GM12875 (cell line): ENCODE results near the gene SYT12.
"Not testable (repeated sequence)": the region's sequence is repeated elsewhere in the genome, so short reads cannot be mapped to it uniquely, and the experiment has no call there.

Experiments
- H3K4me3 ChIP-seq: one replicate; pipeline ENCODE4 v1.5.1; 2011; ENCODE audit warnings: low read depth, low read length, control low read depth
- TF ChIP-seq, protein P1 (sequence below): IDR thresholded peaks from 2 replicates; pipeline ENCODE4 v1.5.1; 2011; ENCODE audit warnings: low read depth, mild to moderate bottlenecking, control low read depth, inconsistent platforms, low read length, moderate library complexity, borderline replicate concordance; ENCODE audit not compliant: insufficient read depth

The SYT12 gene

DNA sequence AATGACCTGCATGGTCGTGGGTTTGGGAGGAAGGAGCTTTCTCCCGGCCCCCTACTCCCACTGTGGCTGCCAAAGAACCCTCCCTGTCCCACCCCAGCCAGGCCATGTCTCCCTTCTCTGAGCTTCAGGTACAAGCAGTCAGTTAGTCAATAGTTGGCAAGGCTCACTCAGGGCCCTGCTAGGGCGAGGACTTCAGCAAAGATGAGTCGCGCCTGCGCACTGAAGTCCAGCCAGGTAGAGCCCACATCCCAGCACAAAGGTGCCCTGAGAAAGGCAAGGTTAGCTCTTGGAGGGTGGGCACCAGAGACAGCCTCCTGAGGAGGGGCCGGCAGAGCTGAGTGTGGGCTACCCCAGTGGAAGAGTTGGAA lies 36.8 kb upstream of the SYT12 start:
- no peak overlapping the region for H3K4me3 ChIP-seq
- TF ChIP-seq, protein P1, sequence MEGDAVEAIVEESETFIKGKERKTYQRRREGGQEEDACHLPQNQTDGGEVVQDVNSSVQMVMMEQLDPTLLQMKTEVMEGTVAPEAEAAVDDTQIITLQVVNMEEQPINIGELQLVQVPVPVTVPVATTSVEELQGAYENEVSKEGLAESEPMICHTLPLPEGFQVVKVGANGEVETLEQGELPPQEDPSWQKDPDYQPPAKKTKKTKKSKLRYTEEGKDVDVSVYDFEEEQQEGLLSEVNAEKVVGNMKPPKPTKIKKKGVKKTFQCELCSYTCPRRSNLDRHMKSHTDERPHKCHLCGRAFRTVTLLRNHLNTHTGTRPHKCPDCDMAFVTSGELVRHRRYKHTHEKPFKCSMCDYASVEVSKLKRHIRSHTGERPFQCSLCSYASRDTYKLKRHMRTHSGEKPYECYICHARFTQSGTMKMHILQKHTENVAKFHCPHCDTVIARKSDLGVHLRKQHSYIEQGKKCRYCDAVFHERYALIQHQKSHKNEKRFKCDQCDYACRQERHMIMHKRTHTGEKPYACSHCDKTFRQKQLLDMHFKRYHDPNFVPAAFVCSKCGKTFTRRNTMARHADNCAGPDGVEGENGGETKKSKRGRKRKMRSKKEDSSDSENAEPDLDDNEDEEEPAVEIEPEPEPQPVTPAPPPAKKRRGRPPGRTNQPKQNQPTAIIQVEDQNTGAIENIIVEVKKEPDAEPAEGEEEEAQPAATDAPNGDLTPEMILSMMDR, result no peak

DNA sequence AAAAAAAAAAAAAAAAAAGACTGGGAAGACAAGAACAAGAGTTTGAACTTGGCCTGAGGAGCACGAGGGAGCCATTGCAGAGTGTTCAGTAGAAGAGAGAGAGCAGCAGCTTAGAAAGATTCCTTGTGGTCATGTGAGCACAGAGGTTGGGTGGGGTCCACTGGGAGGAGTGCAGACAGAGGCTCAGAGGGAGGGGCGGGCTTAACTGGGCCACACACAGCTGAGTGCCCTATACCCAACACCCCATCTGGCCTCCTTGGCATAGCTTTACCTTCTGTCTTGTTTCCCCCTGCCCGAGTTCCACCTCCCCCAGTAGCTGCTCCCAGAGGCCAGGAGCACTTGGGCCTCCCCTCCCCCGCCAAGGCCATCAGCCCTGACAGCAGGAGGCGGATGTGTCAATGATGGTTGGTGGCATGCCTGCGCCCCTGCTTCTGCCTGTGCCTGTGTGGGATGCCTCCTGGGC lies 35.7 kb upstream of the SYT12 start:
- TF ChIP-seq, protein P1, result no peak
- no peak overlapping the region for H3K4me3 ChIP-seq

DNA sequence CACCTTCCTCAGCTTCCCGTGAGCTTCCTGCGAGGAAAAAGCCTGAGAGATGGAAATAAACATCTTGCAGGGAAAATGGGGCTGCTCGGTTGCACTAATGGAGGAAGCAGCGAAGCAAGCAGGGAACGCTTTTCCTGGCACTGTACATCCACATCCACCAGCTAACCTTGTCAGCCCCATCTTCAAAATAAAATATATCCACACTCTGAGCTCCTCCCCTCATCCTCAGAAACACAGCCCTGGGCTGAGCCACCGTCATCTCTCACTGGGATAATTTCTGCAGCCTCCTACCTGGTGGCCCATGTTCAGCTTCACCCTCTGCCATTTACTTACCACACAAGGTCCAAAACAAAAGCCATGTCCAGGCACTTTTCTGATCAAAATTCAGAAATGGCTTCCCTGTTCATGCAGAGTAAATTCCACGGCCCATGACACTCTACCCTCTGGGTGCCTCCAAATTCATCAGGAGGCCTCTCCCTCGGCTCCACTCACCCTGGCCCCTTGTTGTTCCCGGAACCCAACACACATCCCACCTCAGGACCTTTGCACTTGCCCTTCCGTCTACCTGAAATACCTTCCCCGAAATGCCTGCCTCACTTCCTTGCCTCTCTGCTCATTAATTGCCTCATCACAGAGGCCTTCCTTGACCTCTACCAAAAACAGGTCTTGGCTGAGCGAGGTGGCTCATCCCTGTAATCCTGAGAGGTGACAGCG lies 34.9 kb upstream of the SYT12 start:
- H3K4me3 ChIP-seq, result no peak overlapping the region
- TF ChIP-seq, protein P1, result no peak

DNA sequence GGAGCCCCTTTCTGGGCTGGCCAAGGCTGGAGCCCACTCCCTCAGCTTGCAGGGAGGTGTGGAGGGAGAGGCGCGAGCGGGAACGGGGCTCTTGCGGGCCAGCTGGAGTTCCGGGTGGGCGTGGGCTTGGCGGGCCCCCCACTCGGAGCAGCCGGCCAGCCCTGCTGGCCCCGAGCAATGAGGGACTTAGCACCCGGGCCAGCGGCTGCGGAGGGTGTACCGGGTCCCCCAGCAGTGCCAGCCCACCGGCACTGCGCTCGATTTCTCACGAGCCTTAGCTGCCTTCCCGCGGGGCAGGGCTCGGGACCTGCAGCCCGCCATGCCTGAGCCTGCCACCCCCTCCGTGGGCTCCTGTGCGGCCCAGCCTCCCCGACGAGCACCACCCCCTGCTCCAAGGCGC lies 34.2 kb upstream of the SYT12 start:
- not testable (repeated sequence) for H3K4me3 ChIP-seq

DNA sequence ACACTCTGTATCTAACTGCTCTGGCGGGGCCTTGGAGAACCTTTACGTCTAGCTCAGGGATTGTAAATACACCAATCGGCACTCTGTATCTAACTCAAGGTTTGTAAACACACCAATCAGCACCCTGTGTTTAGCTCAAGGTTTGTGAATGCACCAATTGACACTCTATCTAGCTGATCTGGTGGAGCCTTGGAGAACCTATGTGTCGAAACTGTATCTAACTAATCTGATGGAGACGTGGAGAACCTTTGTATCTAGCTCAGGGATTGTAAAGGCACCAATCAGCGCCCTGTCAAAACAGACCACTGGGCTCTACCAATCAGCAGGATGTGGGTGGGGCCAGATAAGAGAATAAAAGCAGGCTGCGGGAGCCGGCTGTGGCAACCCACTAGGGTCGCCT lies 33.6 kb upstream of the SYT12 start:
- H3K4me3 ChIP-seq, result not testable (repeated sequence)

DNA sequence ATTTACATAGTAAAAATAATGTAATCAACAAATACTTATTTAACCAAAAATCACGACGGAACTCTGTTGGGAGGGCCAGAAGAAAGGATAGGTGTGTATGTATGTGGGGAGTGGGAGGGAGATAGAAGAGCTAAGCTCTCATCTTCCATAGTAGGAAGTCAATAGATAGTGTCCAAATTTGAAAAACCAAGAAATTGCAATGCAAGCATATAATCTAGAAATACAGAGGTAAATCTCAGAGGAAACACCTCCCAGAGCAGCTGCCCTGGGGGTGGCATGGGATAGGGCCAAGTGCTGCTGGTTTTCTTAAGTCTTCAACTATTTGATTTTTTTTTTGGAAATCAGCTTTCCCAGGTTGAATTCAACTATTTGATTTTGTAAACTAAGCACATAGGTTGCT lies 30.9 kb upstream of the SYT12 start:
- TF ChIP-seq, protein P1, result no peak
- no peak overlapping the region for H3K4me3 ChIP-seq

DNA sequence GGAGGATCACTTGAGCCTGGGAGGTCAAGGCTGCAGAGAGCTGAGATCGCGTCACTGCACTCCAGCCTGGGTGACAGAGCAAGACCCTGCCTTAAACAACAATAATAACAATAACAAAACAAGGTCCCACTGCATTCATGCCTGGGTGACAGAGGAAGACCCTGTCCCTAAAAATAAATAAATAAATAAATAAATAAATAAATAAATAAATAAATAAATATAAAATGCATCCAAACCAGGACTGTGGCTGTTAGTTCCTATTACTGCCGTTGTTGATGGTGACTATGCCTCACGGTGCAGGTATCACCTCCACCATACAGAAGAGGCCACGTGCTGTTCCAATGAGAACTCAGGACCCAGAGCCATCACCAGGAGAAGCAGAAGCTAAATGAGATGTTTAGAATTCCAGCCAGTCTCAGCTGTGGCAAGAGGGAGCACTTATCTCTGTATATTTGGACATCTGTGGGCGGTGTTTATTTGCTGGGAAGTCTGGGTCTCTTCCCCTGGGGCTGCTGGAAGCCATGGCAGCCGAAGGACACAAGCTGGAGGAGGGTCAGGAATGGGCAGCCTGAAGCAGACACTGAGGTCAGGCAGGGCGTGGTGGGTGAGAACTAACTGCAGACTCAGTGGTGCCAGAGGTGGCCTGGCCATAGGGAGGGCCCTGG lies 26.2 kb upstream of the SYT12 start:
- TF ChIP-seq, protein P1, result no peak
- no peak overlapping the region for H3K4me3 ChIP-seq

DNA sequence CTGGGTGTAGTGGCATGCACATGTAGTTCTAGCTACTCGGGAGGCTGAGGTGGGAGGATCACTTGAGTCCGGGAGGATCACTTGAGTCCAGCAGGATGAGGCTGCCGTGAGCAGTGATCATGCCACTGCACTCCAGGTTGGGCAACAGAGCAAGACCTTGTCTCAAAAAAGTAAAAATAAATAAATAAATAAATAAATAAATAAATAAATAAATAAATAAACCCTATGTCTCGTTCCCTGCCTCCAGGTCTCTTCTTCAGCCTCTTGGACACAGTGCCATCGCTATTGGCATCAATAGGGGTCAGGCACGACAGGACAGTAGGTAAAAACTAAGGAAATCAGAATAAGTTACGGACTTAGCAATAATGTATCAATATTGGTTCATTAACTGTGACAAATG lies 23.4 kb upstream of the SYT12 start:
- H3K4me3 ChIP-seq, result no peak overlapping the region
- TF ChIP-seq, protein P1, result no peak
